ENCODE results near the gene TGFBR1. TPM values are rescaled to one million over a fixed set of nuclear protein-coding genes. Genes with fewer than 3 reads are reported as not detected.
A peak's percentile ranks its signal among the peaks of the same experiment; 100 is the strongest.

The TGFBR1 gene
- total and polyA plus RNA-seq, 7 experiments from 2014 or later, result 18.3 to 95.5 (median 27.8) TPM

DNA sequence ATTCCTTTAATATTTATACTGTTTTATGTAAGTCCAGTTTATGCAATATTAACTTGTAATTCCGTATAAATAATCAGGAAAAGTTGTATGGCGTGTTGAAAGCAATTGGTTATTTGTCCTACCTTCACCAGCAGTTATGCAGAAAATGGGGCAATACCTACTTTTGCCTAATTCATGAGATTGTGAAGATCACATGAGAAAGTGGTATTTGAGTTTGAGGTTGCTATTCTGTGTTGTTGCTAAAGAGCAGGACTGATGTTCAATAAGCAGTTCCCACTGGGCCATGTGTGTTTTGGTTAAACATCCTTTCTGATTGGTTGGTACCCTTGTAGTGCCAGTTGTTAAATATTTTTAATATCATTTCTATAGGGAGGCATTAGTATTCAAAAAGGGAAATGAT is 3.2 kb downstream of the TGFBR1 start:
- peak overlapping the region; percentile 39 to 94 (median 84) for H3K4me3 Mint-ChIP-seq
- Histone ChIP-seq H3K9me3 (ENCODE audit: control insufficient read depth in 2 of 3, low read length in 3 of 3) (no peaks in the 10 kb centered on the region), H3K36me3 (ENCODE audit: control insufficient read depth in 2 of 3, insufficient read depth in 3 of 3, low read length in 3 of 3) (peaks cover 0 to 5% (median 0%) of the 10 kb centered on the region in 3 experiments), H3K27ac (ENCODE audit: low read depth, low read length) (no peak overlapping the region), H3K4me3 (ENCODE audit: low read length) (no peak overlapping the region), H3K4me1 (ENCODE audit: control insufficient read depth in 2 of 2, insufficient read depth in 2 of 2, low read length in 2 of 2) (peaks cover 66 to 80% of the 10 kb centered on the region in 2 donors), H3K27me3 (ENCODE audit: control insufficient read depth in 2 of 2, insufficient read depth in 2 of 2, low read length in 2 of 2) (no peaks in the 10 kb centered on the region)
- ATAC-seq, result no peak
- no peaks in the 10 kb centered on the region for H3K27me3 Mint-ChIP-seq
- H3K27ac Mint-ChIP-seq, result peak overlapping the region in 8 of 9 donors; percentile 12 to 84 (median 77)
- DNase-seq, result no peak
- ChIA-PET CTCF (interaction anchor here (0.6 kb wide), 1 partner anchor 63 kb away, joined by 3 read pairs; no protein-coding TSS in a partner anchor), POLR2A (interaction anchor here (0.9 to 8.6 kb wide), 3 partner anchors 14 to 32 kb away, joined by 3 to 102 read pairs (median 5); no protein-coding TSS in a partner anchor)
- H3K9me3 Mint-ChIP-seq, result no peaks in the 10 kb centered on the region
- peaks cover 60 to 87% (median 83%) of the 10 kb centered on the region in 7 donors for H3K4me1 Mint-ChIP-seq
- H3K36me3 Mint-ChIP-seq, result peaks cover 0 to 36% (median 4%) of the 10 kb centered on the region in 5 donors
- intact Hi-C loops (cut with micrococcal nuclease), result loop anchor here in 1 of 2 donors (5.0 kb wide), 1 partner anchor 851 kb away; the partner anchor contains the start of gene TBC1D2

DNA sequence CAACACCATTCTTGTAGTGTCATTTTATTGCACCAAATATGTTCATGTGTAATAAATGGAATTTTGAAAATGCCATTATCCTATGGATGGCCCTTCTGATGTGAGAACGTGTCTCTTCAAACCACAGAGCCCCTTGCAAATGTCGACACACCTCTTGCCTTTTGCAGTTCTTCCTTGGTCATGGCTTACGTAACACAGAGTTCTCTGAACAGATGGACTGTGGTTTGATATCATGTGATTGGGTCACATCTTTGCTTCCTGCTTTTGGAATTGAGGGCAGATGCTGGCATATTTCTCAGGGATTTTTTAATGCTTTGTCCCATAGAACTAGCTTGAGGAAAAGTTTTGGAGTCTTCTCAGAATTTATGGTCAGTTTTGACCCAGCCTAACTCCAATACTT is 4.6 kb downstream of the TGFBR1 start:
- DNase-seq (no peak), ATAC-seq (no peak)
- Mint-ChIP-seq H3K27me3 (no peaks in the 10 kb centered on the region), H3K4me3 (peak overlapping the region in 7 of 10 donors; percentile 22 to 87 (median 82)), H3K36me3 (peaks cover 0 to 39% (median 4%) of the 10 kb centered on the region in 5 donors), H3K4me1 (peaks cover 60 to 87% (median 84%) of the 10 kb centered on the region in 7 donors), H3K9me3 (no peaks in the 10 kb centered on the region), H3K27ac (peak overlapping the region in 7 of 9 donors; percentile 12 to 84 (median 73))
- CTCF ChIA-PET, result interaction anchor here (0.7 to 1.1 kb wide), 2 partner anchors 9 to 33 kb away, joined by 3 to 5 read pairs; no protein-coding TSS in a partner anchor
- Histone ChIP-seq H3K4me3 (ENCODE audit: low read length) (no peak overlapping the region), H3K36me3 (ENCODE audit: control insufficient read depth in 2 of 3, insufficient read depth in 3 of 3, low read length in 3 of 3) (peaks cover 0 to 5% (median 0%) of the 10 kb centered on the region in 3 experiments), H3K27me3 (ENCODE audit: control insufficient read depth in 2 of 2, insufficient read depth in 2 of 2, low read length in 2 of 2) (no peaks in the 10 kb centered on the region), H3K4me1 (ENCODE audit: control insufficient read depth in 2 of 2, insufficient read depth in 2 of 2, low read length in 2 of 2) (peaks cover 75 to 84% of the 10 kb centered on the region in 2 donors), H3K27ac (ENCODE audit: low read depth, low read length) (no peak overlapping the region), H3K9me3 (ENCODE audit: control insufficient read depth in 2 of 3, low read length in 3 of 3) (no peaks in the 10 kb centered on the region)
- intact Hi-C loops (cut with micrococcal nuclease), result loop anchor here in 1 of 2 donors (5.0 kb wide), 1 partner anchor 852 kb away; the partner anchor contains the start of gene TBC1D2
- POLR2A ChIA-PET, result interaction anchor here (0.7 to 1.0 kb wide), 3 partner anchors 9 to 26 kb away, joined by 3 read pairs; no protein-coding TSS in a partner anchor

DNA sequence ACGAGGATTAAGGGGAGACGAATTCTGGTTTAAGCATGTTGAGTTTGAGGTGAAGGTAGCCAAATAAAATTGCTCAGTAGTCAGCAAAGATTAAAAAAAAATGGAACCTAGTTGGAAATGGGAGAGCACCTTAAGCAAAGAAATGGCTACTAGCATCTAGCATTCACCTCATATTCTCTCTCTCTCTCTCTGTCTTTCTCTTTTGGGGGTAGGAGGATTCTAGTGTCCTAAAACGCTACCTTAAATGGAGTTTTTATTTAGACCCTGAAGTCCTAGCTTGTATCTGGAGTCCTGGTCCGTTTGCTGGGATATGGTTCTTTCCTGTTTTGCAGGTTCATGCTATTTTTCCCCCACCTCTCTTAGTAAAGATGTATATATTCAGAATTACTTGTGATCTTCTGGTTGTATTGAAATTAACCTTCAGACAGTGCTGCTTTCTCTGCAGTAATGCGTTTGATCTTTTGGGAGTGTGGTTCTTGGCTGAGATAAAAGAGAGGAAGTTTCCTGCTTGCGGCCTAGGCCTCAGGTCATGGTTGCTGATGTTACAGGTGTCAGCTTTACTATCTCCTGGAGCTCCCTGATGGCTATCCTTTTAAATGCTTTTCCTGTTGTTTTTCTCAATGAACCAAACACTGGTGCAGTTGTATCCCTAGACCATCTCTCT is 8.0 kb downstream of the TGFBR1 start:
- intact Hi-C loops (cut with micrococcal nuclease), result loop anchor here (1.0 to 5.0 kb wide), 12 partner anchors 8 to 306 kb away; partner anchors contain the start of genes GALNT12 (in 1 of the 2) and TGFBR1 (in 1 of the 2)

DNA sequence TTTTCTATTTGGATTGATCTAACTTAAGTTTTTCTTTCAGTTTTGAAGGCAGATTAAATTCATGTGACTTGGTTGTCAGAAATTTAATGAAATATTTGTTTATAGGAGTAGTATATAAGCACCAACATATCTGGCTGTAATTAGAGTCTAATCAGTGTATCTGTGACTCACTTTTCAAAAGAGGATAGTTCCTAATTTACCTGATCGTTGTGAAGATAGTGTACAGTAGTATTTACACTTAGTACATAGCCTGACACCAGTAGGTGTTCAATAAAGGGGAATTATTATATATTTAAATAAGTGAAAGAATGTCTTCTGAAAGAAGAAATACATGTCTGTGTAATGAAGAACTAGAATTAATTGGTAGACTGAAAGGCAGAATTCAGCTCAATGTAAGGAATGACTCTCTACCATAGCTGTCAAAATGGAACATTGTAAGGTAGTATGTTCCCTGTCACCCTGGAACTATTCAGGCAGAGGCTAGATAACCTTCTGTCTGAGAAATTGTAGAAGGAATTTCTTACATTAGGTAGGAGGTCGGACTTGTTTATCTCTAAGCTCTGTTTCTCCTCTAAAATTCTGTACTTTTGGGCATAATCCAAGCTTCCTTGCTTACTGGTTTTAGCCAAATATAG is 8.6 kb downstream of the TGFBR1 start:
- Histone ChIP-seq H3K4me1 (ENCODE audit: control insufficient read depth in 2 of 2, insufficient read depth in 2 of 2, low read length in 2 of 2) (peaks cover 80 to 81% of the 10 kb centered on the region in 2 donors), H3K27me3 (ENCODE audit: control insufficient read depth in 2 of 2, insufficient read depth in 2 of 2, low read length in 2 of 2) (no peaks in the 10 kb centered on the region), H3K9me3 (ENCODE audit: control insufficient read depth in 2 of 3, low read length in 3 of 3) (no peaks in the 10 kb centered on the region), H3K4me3 (ENCODE audit: low read length) (no peak overlapping the region), H3K27ac (ENCODE audit: low read depth, low read length) (peak overlapping the region; percentile 34), H3K36me3 (ENCODE audit: control insufficient read depth in 2 of 3, insufficient read depth in 3 of 3, low read length in 3 of 3) (no peaks in the 10 kb centered on the region)
- Mint-ChIP-seq H3K36me3 (peaks cover 0 to 37% (median 4%) of the 10 kb centered on the region in 5 donors), H3K9me3 (no peaks in the 10 kb centered on the region), H3K4me1 (peaks cover 64 to 97% (median 88%) of the 10 kb centered on the region in 7 donors), H3K4me3 (peak overlapping the region; percentile 62 to 83 (median 78)), H3K27me3 (no peaks in the 10 kb centered on the region), H3K27ac (peak overlapping the region; percentile 37 to 90 (median 79))
- ATAC-seq (no peak), DNase-seq (no peak)
- POLR2A ChIA-PET, result interaction anchor here (1.0 to 4.5 kb wide), 10 partner anchors 8 to 58 kb away, joined by 3 to 48 read pairs (median 8); partner anchors contain the start of gene TGFBR1
- CTCF ChIA-PET, result interaction anchor here (0.6 to 2.4 kb wide), 14 partner anchors 9 to 114 kb away, joined by 3 to 13 read pairs (median 4); partner anchors contain the start of gene TGFBR1
- intact Hi-C loops (cut with micrococcal nuclease), result loop anchor here (1.0 to 5.0 kb wide), 12 partner anchors 8 to 306 kb away; partner anchors contain the start of genes GALNT12 (in 1 of the 2) and TGFBR1 (in 1 of the 2)

More for the DNA sequence above, 8.0 kb downstream of the TGFBR1 start:
- Histone ChIP-seq H3K36me3 (ENCODE audit: control insufficient read depth in 2 of 3, insufficient read depth in 3 of 3, low read length in 3 of 3) (no peaks in the 10 kb centered on the region), H3K27ac (ENCODE audit: low read depth, low read length) (peak overlapping the region; percentile 34), H3K27me3 (ENCODE audit: control insufficient read depth in 2 of 2, insufficient read depth in 2 of 2, low read length in 2 of 2) (no peaks in the 10 kb centered on the region), H3K4me3 (ENCODE audit: low read length) (peak overlapping the region; percentile 15), H3K9me3 (ENCODE audit: control insufficient read depth in 2 of 3, low read length in 3 of 3) (no peaks in the 10 kb centered on the region), H3K4me1 (ENCODE audit: control insufficient read depth in 2 of 2, insufficient read depth in 2 of 2, low read length in 2 of 2) (peaks cover 81 to 82% of the 10 kb centered on the region in 2 donors)
- CTCF ChIA-PET, result interaction anchor here (0.6 to 2.4 kb wide), 8 partner anchors 9 to 98 kb away, joined by 3 to 13 read pairs (median 4); partner anchors contain the start of gene TGFBR1
- POLR2A ChIA-PET, result interaction anchor here (1.1 to 4.5 kb wide), 7 partner anchors 8 to 54 kb away, joined by 3 to 48 read pairs (median 12); partner anchors contain the start of gene TGFBR1
- ATAC-seq (peak; percentile 97), DNase-seq (peak in 7 of 9 donors; percentile 73 to 88 (median 83))
- Mint-ChIP-seq H3K4me1 (peaks cover 66 to 97% (median 93%) of the 10 kb centered on the region in 7 donors), H3K9me3 (no peaks in the 10 kb centered on the region), H3K36me3 (peaks cover 0 to 38% (median 4%) of the 10 kb centered on the region in 5 donors), H3K27me3 (no peaks in the 10 kb centered on the region), H3K27ac (peak overlapping the region; percentile 65 to 90 (median 82)), H3K4me3 (peak overlapping the region; percentile 62 to 83 (median 78))

DNA sequence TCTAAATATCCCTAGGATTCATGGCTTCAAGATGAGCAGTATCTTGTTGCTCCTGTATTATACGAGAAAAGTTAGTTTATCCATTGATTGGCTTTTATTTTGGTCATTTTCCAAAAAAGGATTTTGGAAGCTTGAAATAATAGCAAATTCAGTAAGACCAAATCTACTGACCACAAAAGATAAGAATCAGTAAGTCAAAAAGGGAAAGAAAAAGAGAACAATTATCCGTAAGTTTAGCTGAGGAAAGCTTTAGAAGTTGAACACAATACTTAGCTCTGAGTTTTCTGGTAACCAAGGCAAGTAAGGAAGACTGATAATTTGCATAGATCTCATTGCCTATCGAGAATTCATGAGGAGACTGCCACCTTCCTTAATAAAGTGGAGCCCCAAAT is 9.1 kb downstream of the TGFBR1 start:
- Histone ChIP-seq H3K9me3 (ENCODE audit: control insufficient read depth in 2 of 3, low read length in 3 of 3) (no peaks in the 10 kb centered on the region), H3K4me1 (ENCODE audit: control insufficient read depth in 2 of 2, insufficient read depth in 2 of 2, low read length in 2 of 2) (peaks cover 81% of the 10 kb centered on the region in 2 donors), H3K27ac (ENCODE audit: low read depth, low read length) (peak overlapping the region; percentile 34), H3K4me3 (ENCODE audit: low read length) (no peak overlapping the region), H3K27me3 (ENCODE audit: control insufficient read depth in 2 of 2, insufficient read depth in 2 of 2, low read length in 2 of 2) (no peaks in the 10 kb centered on the region), H3K36me3 (ENCODE audit: control insufficient read depth in 2 of 3, insufficient read depth in 3 of 3, low read length in 3 of 3) (no peaks in the 10 kb centered on the region)
- intact Hi-C loops (cut with micrococcal nuclease), result loop anchor here in 1 of 2 donors (5.0 kb wide), 3 partner anchors 48 to 307 kb away; partner anchors contain the start of gene GALNT12
- Mint-ChIP-seq H3K4me1 (peaks cover 64 to 97% (median 88%) of the 10 kb centered on the region in 7 donors), H3K27ac (peak overlapping the region in 5 of 9 donors; percentile 14 to 90 (median 84)), H3K27me3 (no peaks in the 10 kb centered on the region), H3K9me3 (no peaks in the 10 kb centered on the region), H3K4me3 (peak overlapping the region in 9 of 10 donors; percentile 15 to 83 (median 49)), H3K36me3 (peaks cover 0 to 36% (median 4%) of the 10 kb centered on the region in 5 donors)
- ChIA-PET CTCF (interaction anchor here (0.6 to 2.4 kb wide), 11 partner anchors 11 to 115 kb away, joined by 3 to 13 read pairs (median 4); no protein-coding TSS in a partner anchor), POLR2A (interaction anchor here (1.0 to 4.5 kb wide), 11 partner anchors 9 to 59 kb away, joined by 3 to 48 read pairs (median 6); partner anchors contain the start of gene TGFBR1)
- no peak for DNase-seq
- no peak for ATAC-seq

Measured in naive thymus-derived CD4-positive, alpha-beta T cell (primary cell).